NCI-H82 treated with DMSO at 0.1 percent for 48 hours (cell line): ENCODE results near the gene KRT76.
"Not testable (repeated sequence)": the region's sequence is repeated elsewhere in the genome, so short reads cannot be mapped to it uniquely, and the experiment has no call there.

ENCODE experiments used
- DNase-seq: peaks from one replicate; lab custom pipeline; 2025; ENCODE audit not compliant: unreplicated experiment; lab: John Stamatoyannopoulos, UW

Gene KRT76

DNA sequence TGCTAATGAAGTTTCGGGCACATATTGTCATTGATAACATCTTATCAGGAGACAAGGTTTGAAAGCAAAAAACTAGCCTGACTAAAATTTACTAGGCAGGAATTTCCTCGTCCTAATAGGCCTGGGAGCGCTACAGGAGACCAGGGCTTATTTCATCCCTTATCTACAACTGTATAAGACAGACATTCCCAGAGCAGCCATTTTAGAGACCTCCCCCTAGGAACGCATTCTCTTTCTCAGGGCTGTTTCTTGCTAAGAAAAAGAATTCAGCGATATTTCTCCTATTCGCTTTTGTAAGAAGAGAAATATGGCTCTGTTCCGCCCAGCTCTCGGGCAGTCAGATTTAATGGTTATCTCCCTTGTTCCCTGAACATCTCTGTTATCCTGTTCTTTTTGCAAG, 15.9 kb downstream of the KRT76 start:
- DNase-seq, result not testable (repeated sequence)

DNA sequence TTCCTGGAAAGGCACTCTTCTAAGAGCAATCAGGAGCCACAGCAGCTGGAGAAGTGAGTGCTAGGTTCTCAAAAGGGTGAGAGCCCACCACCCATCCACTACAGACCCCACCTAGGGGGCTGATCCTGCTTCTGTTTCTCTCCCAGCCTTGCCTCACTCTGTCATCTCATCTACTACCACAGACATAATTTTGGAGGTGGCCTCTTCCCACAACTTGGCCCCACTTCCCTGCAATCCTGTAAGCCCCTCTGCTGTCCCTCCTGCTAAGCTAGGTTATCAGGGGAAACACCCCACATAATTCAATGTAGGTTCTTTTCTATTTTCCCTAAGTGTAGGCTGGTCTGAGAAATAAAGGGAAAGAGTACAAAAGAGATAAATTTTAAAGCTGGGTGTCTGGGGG, 16.5 kb downstream of the KRT76 start:
- no peak for DNase-seq

DNA sequence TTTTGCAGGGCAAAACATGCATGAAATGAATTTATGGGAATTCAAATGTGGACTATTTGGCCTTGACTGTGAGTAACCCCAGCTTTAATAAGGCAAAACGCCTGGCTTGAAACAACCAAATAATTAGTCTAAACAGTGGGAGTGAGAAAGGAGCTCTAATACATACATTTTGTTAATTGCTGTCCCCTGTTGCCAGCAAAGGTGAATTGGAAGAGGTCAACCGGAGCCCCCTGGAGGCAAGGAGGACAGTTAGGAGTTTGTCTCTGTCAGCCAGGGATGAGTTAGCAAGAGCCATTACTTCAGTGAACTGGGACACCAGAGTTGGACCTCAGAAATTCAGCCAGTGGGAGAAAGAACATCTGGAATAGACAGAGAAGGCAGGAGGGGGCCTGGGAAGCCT, 17.4 kb downstream of the KRT76 start:
- no peak for DNase-seq

DNA sequence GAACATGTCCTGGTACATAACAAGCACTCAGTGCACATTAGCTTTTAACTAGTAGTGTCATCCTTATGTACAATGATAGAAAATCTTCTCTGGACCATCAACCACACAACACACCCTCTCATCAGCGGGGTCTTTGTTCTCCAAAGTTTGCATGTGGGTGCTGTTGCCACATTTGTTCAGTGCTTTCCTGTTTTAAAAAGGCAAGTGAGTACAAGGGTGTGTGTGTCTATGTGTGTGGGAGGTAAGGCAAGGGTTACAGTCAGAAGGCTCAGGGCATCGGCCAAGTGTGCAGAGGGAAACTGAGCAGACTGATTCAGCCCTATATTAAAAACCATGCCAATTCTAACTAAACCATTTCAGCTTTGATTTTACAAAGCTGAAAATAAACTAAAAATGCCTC, 17.9 kb downstream of the KRT76 start:
- DNase-seq, result no peak

GRCh38 chr12:52757449-52758176, 19.5 kb downstream of the KRT76 start:
- DNase-seq, result no peak

GRCh38 chr12:52756281-52756960, 20.7 kb downstream of the KRT76 start:
- no peak for DNase-seq

GRCh38 chr12:52755533-52755932, 21.6 kb downstream of the KRT76 start:
- no peak for DNase-seq

GRCh38 chr12:52754135-52754534, 23.0 kb downstream of the KRT76 start:
- no peak for DNase-seq

DNA sequence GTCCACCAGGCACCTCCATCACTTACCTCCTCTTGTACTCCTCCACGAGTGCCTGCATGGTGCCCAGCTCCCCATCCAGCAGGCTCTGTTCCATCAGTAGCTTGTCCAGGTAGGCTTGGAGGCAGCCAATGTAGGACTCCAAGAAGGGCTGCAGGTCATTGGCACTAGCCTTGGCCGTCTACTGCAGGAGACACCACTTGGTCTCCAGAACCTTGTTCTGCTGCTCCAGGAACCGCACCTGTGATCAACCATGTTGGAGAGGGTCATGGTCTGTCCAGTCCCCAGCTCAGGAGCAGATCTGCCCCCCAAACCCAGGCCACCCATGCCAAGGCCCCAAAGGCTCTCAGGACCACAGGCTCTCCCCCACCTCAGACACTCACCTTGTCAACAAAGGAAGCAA, 23.9 kb downstream of the KRT76 start:
- no peak for DNase-seq

DNA sequence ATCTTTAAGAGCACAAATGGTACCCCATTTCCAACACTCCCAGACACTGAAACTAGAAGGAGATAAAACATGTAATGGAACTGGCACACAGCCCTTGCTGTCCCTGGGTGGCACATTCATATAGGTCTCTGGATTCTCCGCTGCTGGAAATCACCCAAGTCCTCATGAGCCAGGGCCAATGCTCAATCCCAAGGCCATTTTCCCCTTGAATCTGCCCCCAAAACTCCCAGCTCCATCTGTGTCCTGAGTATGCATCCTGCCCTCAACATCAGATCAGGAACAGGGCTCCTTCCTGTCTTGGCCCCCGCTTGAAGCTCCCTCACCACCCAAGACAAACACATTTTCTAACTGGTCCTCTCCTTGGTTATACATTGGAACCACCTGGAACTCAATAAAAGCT, 24.6 kb downstream of the KRT76 start:
- no peak for DNase-seq

DNA sequence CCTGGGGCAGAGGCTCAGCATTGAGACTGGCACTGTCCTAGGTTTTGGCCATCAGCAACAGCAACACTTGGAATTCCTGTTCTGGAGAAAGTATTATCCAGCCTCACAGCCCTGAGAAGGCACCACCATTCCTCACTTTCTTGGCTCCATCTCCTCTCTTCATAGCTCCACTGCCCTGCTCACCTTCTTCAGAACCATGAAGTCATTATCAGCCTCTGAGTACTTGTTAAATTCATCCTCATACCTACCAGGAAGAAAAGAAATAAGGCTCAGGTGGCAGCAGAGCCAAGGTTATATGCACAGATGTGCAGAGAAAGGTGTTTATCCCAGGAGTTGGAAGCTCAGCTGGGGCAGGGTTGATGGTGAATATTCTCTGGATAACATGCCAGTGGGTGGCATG, 25.4 kb downstream of the KRT76 start:
- no peak for DNase-seq

- not testable (repeated sequence) for DNase-seq
These were observed 26.6 kb downstream of the KRT76 start for GRCh38 chr12:52750532-52750931.

DNA sequence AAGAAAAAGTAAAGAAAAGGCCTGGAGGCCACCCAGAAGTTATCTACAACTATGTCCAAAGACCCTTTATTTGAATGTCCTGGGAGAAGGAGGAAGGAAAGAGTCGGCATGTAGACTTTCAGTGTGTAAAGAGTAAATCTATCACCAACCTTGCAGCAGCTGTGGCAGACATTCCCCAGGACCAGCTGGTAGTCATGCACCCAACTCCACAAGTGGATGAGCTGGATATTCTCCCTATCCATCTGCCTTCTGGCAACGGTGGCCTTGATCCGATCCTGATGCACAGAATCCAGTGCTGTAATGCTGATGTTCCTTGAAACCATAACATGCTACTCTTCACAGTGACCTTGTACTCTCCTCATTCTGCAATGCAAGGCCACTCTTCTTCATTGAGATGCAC, 27.3 kb downstream of the KRT76 start:
- no peak for DNase-seq

DNA sequence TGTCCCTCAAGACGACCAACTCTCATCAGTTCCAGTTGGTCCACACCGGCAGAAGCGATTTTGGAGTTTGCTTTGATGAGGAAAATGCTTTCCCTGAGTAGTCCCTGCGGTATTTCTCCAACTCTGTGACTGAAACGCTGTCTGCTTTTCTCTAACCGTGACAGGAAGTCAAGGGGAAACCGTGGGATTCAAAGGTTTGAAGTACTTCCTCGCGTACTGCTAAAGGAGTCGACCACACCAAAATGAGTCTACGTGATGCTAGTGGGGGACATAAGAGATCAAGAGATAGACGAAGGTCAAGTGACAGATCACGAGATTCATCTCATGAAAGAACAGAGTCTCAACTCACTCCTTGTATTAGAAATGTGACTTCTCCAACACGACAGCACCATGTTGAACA, 28.6 kb downstream of the KRT76 start:
- no peak for DNase-seq

GRCh38 chr12:52745554-52745953, 31.6 kb downstream of the KRT76 start:
- no peak for DNase-seq

GRCh38 chr12:52744493-52745156, 32.5 kb downstream of the KRT76 start:
- DNase-seq, result no peak

GRCh38 chr12:52742822-52743457, 34.2 kb downstream of the KRT76 start:
- DNase-seq, result no peak

- DNase-seq, result no peak
These were observed 35.0 kb downstream of the KRT76 start for GRCh38 chr12:52742196-52742580.

DNA sequence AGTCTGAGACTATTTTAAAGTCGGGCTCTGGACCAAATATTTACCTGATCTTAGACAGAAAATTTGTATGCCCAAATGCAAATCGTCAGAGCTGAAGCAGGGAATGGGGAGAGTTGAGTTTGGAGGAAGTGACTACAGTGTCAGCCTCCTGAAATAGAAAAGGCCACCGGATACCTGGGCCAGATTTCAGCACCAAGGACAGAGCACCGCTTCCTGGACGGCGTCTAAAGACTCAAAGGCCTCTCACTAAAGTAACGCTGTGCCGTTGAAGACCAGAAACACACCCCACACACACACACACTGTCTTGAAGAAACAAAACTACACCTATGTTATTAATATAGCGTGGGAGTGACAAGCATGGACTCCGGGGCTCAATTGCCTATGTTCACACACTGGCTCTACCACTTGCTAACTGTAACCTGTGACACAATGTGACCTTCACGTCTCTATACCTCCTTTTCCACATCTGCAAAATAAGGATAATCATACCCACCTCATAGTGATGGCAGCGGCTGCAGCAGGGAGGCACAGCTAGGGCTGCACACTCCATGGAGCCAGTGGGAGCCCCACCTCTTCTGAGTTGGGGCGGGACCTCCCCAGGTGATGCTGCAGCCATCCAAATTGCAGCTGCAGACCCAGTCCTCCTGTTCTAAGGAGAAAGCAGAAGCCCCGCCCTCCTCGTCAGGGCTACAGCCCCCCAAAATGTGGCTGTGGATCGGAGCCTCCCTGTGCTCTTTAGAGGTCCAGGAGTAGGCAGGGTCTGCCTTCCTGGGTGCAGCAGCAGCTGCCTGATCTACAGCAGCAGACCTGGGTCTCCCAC, 35.6 kb downstream of the KRT76 start:
- no peak for DNase-seq

DNA sequence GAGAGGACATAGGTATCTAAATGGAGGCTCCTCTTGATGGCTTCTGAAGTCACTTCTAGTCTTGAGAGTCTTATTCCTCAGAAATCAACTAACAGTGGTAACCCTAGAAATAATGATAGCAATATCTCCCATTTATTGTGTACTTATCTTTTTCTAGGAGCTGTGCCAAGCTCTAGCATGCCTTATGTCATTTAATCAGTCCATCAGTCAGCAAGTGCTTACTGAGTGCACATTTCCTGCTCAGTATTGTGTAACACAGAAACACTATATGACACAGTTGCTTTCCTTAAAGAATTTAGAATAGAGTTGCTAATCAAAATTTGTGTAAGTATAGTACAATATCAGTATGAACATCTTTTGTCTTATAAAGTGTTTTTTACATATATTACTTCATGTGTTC, 36.6 kb downstream of the KRT76 start:
- DNase-seq, result no peak

GRCh38 chr12:52739963-52740362, 37.2 kb downstream of the KRT76 start:
- no peak for DNase-seq
